ENCODE measurements around the gene HERC3.

HERC3 gene

DNA sequence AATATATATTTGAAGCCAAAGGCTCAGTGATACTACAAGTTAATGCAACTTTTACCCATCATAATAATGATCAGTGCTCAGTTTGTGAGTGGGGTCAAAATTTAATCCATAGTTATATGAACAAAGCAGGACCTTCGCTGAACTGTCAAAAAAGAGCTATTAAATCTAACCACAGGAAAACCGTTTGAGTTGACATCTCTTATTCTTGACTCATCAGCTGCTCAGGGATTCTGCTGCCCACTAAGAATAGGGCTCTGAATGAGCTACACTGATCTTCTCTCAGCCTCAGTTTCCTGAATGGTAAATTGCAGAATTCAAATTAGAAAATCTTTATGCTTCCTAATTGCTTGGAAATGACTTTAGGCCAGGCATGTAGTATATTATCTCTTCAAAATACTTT is 150.3 kb downstream of the HERC3 start:
- TF ChIP-seq, protein P1, sequence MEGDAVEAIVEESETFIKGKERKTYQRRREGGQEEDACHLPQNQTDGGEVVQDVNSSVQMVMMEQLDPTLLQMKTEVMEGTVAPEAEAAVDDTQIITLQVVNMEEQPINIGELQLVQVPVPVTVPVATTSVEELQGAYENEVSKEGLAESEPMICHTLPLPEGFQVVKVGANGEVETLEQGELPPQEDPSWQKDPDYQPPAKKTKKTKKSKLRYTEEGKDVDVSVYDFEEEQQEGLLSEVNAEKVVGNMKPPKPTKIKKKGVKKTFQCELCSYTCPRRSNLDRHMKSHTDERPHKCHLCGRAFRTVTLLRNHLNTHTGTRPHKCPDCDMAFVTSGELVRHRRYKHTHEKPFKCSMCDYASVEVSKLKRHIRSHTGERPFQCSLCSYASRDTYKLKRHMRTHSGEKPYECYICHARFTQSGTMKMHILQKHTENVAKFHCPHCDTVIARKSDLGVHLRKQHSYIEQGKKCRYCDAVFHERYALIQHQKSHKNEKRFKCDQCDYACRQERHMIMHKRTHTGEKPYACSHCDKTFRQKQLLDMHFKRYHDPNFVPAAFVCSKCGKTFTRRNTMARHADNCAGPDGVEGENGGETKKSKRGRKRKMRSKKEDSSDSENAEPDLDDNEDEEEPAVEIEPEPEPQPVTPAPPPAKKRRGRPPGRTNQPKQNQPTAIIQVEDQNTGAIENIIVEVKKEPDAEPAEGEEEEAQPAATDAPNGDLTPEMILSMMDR (conservative IDR thresholded peaks at IDR 0.05), result no peak

DNA sequence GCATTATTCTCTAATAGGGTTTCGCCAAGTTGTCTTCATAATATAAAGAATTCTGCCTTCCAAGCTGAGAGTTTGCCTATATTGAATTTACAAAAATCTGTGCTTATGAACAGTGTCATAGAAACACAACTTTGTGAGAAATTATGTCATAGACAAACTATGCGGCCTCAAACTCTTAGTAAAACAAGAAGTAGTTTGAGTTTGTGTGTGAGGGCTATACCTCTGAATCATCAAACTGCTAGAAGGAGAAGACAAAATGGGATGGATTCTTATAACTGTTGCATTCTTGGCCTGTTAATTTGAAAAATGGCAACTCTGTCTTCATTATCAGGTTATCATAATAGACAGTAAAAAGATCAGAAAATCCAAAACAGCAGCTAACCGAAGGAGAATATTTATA is 151.4 kb downstream of the HERC3 start:
- TF ChIP-seq, protein P1 (conservative IDR thresholded peaks at IDR 0.05), result no peak
- H3K27ac ChIP-seq, result no peak overlapping the region

More for the DNA sequence above, 150.3 kb downstream of the HERC3 start:
- H3K27ac ChIP-seq, result no peak overlapping the region

DNA sequence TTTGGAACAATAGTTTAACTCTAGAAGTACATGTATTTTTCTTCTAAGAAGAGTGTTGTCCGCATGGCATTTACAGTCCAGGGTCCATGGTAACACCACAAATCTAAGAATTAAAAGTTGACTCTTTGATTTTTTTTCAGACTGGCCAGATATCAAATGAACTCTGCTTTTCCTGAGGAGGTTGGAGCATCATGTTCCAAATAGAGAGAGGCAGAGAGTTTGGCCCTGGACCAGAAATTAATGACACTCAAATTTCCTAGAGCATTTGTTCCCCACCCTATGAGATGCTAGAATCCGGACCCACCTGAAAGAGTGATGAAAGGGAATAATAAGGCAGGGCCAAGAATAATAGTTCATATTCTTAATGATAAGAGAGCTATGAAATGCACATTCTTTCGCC is 152.3 kb downstream of the HERC3 start:
- H3K27ac ChIP-seq, result no peak overlapping the region
- TF ChIP-seq, protein P1 (conservative IDR thresholded peaks at IDR 0.05), result no peak

DNA sequence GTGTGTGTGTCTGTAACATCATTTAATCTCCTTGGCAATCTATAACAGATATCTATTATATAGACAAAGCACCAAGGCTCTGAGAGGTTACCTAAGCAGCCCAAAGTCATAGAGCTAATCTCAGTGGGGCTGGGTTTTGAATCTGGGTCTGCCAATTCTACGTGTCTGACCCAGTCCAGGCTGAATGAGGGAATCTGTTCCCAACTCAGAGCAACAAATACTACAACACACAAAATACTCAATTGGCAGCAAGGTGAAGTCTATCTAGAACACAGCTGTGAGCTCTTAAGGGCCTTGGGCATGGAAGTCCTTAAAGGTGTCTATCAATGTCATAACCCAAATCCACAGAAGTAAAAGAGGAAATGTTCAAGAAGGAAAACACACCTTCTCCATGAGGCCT is 152.9 kb downstream of the HERC3 start:
- TF ChIP-seq, protein P1 (conservative IDR thresholded peaks at IDR 0.05), result no peak
- H3K27ac ChIP-seq, result no peak overlapping the region

DNA sequence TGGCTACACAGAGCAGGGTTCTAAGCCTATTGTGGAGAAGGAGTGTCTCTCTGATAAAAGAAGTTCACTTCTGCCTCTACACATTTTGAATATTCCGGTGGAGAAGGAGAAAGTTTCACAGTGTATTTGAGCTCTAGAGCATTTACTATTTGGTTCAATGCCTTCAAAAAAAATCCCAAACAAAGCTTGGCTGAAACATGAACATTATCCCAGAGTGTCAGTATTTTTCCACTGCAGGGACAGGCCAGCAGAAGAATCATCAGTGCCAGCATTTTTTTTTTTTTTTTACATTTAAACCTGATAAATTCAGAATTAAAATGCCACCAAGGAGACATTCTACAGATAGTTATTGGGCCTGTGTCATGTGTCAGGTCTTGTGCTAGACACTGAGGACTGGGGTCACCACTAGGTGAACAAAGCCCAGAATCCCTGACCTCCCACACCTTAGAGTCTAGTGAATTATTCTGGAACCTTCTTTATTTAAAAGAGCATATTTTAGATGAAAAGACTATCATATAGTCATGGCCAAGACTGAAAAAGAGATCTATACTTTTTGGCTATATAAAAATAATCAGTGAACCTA is 153.4 kb downstream of the HERC3 start:
- no peak overlapping the region for H3K27ac ChIP-seq
- TF ChIP-seq, protein P1 (conservative IDR thresholded peaks at IDR 0.05), result no peak

DNA sequence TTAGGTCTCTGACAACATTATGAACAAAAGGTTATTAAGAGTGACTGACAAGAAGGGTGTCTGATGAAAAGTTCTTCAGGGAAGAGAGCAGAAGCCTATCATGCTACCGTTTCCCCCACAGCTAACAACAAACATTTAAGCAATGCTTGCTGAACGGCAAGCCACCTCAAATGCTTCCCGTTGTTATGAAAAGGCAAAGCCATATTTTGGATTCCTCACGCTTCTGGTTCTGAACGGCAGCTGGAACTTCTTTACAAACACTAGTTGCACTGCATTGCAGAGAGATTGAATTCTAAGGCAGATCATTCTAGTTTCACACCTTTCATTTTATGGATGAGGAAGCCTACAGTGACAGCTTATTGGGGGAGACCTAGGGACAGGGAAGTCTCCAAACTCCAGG is 153.9 kb downstream of the HERC3 start:
- TF ChIP-seq, protein P1 (conservative IDR thresholded peaks at IDR 0.05), result no peak
- H3K27ac ChIP-seq, result no peak overlapping the region

DNA sequence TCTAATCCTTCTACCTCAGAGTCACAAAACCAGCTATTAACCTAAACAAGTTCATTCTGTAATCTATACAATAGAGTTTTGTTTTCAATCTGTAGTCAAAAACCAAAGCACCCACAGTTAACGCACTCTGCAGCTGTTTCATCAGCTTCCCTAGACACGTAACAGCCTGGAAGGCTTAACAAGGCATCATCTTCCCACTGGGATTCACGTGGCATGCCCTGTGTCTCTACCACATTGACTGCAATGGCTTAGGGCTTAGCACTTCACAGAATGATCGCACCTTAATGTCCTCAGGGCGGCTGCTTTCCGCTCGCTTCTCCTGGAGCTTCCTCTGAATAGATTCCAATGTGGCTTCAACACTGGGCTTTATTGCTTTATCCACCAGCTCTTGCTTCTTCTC is 155.1 kb downstream of the HERC3 start:
- TF ChIP-seq, protein P1 (conservative IDR thresholded peaks at IDR 0.05), result no peak

More for the DNA sequence above, 155.1 kb downstream of the HERC3 start:
- H3K27ac ChIP-seq, result no peak overlapping the region

Data from VCaP (cell line).